H1 (cell line): Measurements from ENCODE around the gene DBP. TPM values are rescaled to one million over a fixed set of nuclear protein-coding genes. Genes with fewer than 3 reads are reported as not detected.

Experiments used
- CTCF ChIA-PET: fragments of 300-600 bp; sonication (Branson Sonifier 250); formaldehyde crosslinking; loops from one replicate; lab custom pipeline; 2021; ENCODE audit not compliant: partially characterized antibody; lab: Charles Lee
- POLR2A ChIA-PET: fragments of 300-600 bp; sonication (Branson Sonifier 250); formaldehyde crosslinking; loops from one replicate; lab custom pipeline; 2021; ENCODE audit warnings: inconsistent platforms; ENCODE audit not compliant: partially characterized antibody; lab: Charles Lee
- DNase-seq, 2 experiments: peaks; one replicate each; pipeline versions ENCODE4 v3.0.0 to v3.0.0-alpha.2; 2010 to 2022; ENCODE audit warnings: low spot score in 2 of 2, low read depth in 1 of 2, mixed read lengths in 1 of 2
- FAIRE-seq: peaks from 2 replicates; lab custom pipeline; 2011; peaks lifted over from hg19 to GRCh38; lab: Jason Lieb, UNC
- H2AFZ ChIP-seq: 2 replicates; pipeline ENCODE4 v1.8.1; 2012; ENCODE audit warnings: low read length, inconsistent platforms
- H2AK5ac ChIP-seq: 2 replicates; pipeline ENCODE4 v1.6.1; 2013; ENCODE audit warnings: low read depth, low read length
- H2BK120ac ChIP-seq: replicated peaks from 2 replicates; pipeline ENCODE3; 2013; ENCODE audit warnings: low read depth, low read length, inconsistent platforms
- H2BK12ac ChIP-seq: 2 replicates; pipeline ENCODE4 v1.6.1; 2013; ENCODE audit warnings: low read depth, low read length
- H2BK15ac ChIP-seq: 2 replicates; pipeline ENCODE4 v1.6.1; 2013; ENCODE audit warnings: low read length
- H2BK20ac ChIP-seq: 2 replicates; pipeline ENCODE4 v1.6.1; 2013; ENCODE audit warnings: low read length
- H2BK5ac ChIP-seq: 2 replicates; pipeline ENCODE4 v1.6.1; 2013; ENCODE audit warnings: low read depth, low read length
- H3K14ac ChIP-seq: 2 replicates; pipeline ENCODE4 v1.6.1; 2013; ENCODE audit warnings: inconsistent platforms; ENCODE audit not compliant: insufficient read length
- H3K18ac ChIP-seq: 2 replicates; pipeline ENCODE4 v1.6.1; 2013; ENCODE audit warnings: low read length; ENCODE audit errors: extremely low read depth
- H3K23ac ChIP-seq: 2 replicates; pipeline ENCODE4 v1.6.1; 2013; ENCODE audit warnings: inconsistent platforms; ENCODE audit not compliant: insufficient read length
- H3K23me2 ChIP-seq: 2 replicates; pipeline ENCODE4 v1.6.1; 2013; ENCODE audit warnings: low read depth, low read length
- H3K27ac ChIP-seq: 2 replicates; pipeline ENCODE4 v1.6.1; 2011; ENCODE audit warnings: low read depth, low read length, inconsistent platforms
- H3K27me3 ChIP-seq, 4 experiments: replicated peaks in 1 of 4; 1 replicate in 1 of 4; 2 replicates in 3 of 4; pipeline versions ENCODE4 v1.6.1 to v1.8.1; 2011 to 2013; ENCODE audit warnings: low read length in 3 of 4, mild to moderate bottlenecking in 3 of 4, inconsistent platforms in 2 of 4, mixed read lengths in 2 of 4, moderate library complexity in 1 of 4; ENCODE audit not compliant: control insufficient read depth in 3 of 4, insufficient read depth in 3 of 4; ENCODE audit errors: extremely low read depth in 1 of 4
- H3K36me3 ChIP-seq, 4 experiments: 2 replicates each; pipeline versions ENCODE4 v1.6.1 to v1.8.1; 2011 to 2013; ENCODE audit warnings: mild to moderate bottlenecking in 4 of 4, low read length in 3 of 4, moderate library complexity in 2 of 4, control low read depth in 1 of 4, inconsistent platforms in 1 of 4; ENCODE audit not compliant: insufficient read depth in 4 of 4, control insufficient read depth in 2 of 4
- H3K4ac ChIP-seq: replicated peaks from 2 replicates; pipeline ENCODE3; 2013; ENCODE audit warnings: low read length, low read depth, mixed read lengths, inconsistent platforms; ENCODE audit not compliant: insufficient read length
- H3K4me1 ChIP-seq, 4 experiments: replicated peaks in 1 of 4; 1 replicate in 1 of 4; 2 replicates in 3 of 4; pipeline versions ENCODE4 v1.6.1 to v1.8.1; 2011 to 2013; ENCODE audit warnings: low read length in 3 of 4, inconsistent platforms in 2 of 4, mixed read lengths in 1 of 4; ENCODE audit not compliant: insufficient read depth in 4 of 4, control insufficient read depth in 3 of 4
- H3K4me2 ChIP-seq, 2 experiments: 2 replicates each; pipeline versions ENCODE4 v1.6.1 to v1.8.1; 2011 to 2013; ENCODE audit warnings: low read depth in 2 of 2, low read length in 2 of 2, control low read depth in 1 of 2, inconsistent platforms in 1 of 2, mild to moderate bottlenecking in 1 of 2; ENCODE audit not compliant: insufficient read depth in 1 of 2
- H3K4me3 ChIP-seq, 4 experiments: fragments of 200-600, 300-600 bp in 1 of 4; sonication (generic), shearing (Covaris generic), sonication (Bioruptor Twin) in 1 of 4; 2 replicates each; pipeline versions ENCODE4 v1.5.1 to v1.8.1; 2011 to 2016; ENCODE audit warnings: low read length in 4 of 4, low read depth in 3 of 4, control low read depth in 2 of 4, inconsistent platforms in 2 of 4, mild to moderate bottlenecking in 2 of 4, mixed read lengths in 1 of 4, moderate library complexity in 1 of 4; ENCODE audit not compliant: insufficient read depth in 2 of 4; ENCODE audit errors: extremely low read depth in 1 of 4
- H3K56ac ChIP-seq: replicated peaks from 2 replicates; pipeline ENCODE3; 2013; ENCODE audit warnings: low read depth, mild to moderate bottlenecking, mixed read lengths, low read length, inconsistent platforms; ENCODE audit not compliant: insufficient read length
- H3K79me1 ChIP-seq: 2 replicates; pipeline ENCODE4 v1.6.1; 2013; ENCODE audit warnings: low read depth, low read length, control low read depth
- H3K79me2 ChIP-seq, 2 experiments: 2 replicates each; pipeline versions ENCODE4 v1.6.1 to v1.8.1; 2012 to 2013; ENCODE audit warnings: low read length in 2 of 2, mild to moderate bottlenecking in 2 of 2, inconsistent platforms in 1 of 2; ENCODE audit not compliant: insufficient read depth in 2 of 2, control insufficient read depth in 1 of 2
- H3K9ac ChIP-seq, 4 experiments: replicated peaks in 1 of 4; 1 replicate in 1 of 4; 2 replicates in 3 of 4; pipeline versions ENCODE4 v1.6.1 to v1.8.1; 2011 to 2013; ENCODE audit warnings: low read depth in 3 of 4, low read length in 3 of 4, control low read depth in 2 of 4, mild to moderate bottlenecking in 2 of 4, moderate library complexity in 2 of 4, inconsistent platforms in 1 of 4; ENCODE audit errors: extremely low read depth in 1 of 4
- H3K9me3 ChIP-seq, 2 experiments: 2 replicates each; pipeline versions ENCODE4 v1.6.1 to v1.8.1; 2012 to 2013; ENCODE audit warnings: mild to moderate bottlenecking in 2 of 2, moderate library complexity in 2 of 2, control low read depth in 1 of 2, inconsistent platforms in 1 of 2, low read depth in 1 of 2, low read length in 1 of 2, mixed read lengths in 1 of 2; ENCODE audit not compliant: insufficient read depth in 2 of 2
- H4K20me1 ChIP-seq, 2 experiments: replicated peaks in 1 of 2; 2 replicates each; pipeline versions ENCODE3 to v1.8.1; 2011 to 2013; ENCODE audit warnings: inconsistent platforms in 2 of 2, low read length in 2 of 2, mild to moderate bottlenecking in 1 of 2; ENCODE audit not compliant: insufficient read depth in 2 of 2, control insufficient read depth in 1 of 2
- H4K5ac ChIP-seq: 2 replicates; pipeline ENCODE4 v1.6.1; 2013; ENCODE audit warnings: low read length, low read depth, mixed read lengths, inconsistent platforms; ENCODE audit not compliant: insufficient read length
- H4K8ac ChIP-seq: 2 replicates; pipeline ENCODE4 v1.8.0; 2013; ENCODE audit warnings: mild to moderate bottlenecking, moderate library complexity, low read length, inconsistent platforms; ENCODE audit not compliant: insufficient read depth; ENCODE audit errors: extremely low read depth
- H4K91ac ChIP-seq: replicated peaks from 2 replicates; pipeline ENCODE3; 2013; ENCODE audit warnings: low read length, mixed read lengths, inconsistent platforms; ENCODE audit not compliant: insufficient read length
- CHD1 ChIP-seq: IDR thresholded peaks from 2 replicates; pipeline ENCODE4 v1.6.1; 2012; ENCODE audit warnings: low read depth, low read length, improper control_type of control experiment
- CTCF ChIP-seq, 3 experiments: IDR thresholded peaks; 1 replicate in 2 of 3; 2 replicates in 1 of 3; pipeline versions ENCODE4 v1.5.1 to v1.6.1; 2011; ENCODE audit warnings: low read length in 3 of 3, mild to moderate bottlenecking in 3 of 3, inconsistent platforms in 2 of 3, low read depth in 1 of 3, moderate library complexity in 1 of 3; ENCODE audit not compliant: insufficient read depth in 1 of 3; ENCODE audit errors: control extremely low read depth in 1 of 3
- GTF2F1 ChIP-seq: IDR thresholded peaks from 2 replicates; pipeline ENCODE4 v1.6.1; 2012; ENCODE audit warnings: low read depth, low read length, improper control_type of control experiment, borderline replicate concordance
- HDAC2 ChIP-seq, 2 experiments: fragments of 300-600 bp in 1 of 2; sonication (generic) in 1 of 2; IDR thresholded peaks; 2 replicates each; pipeline ENCODE4 v1.6.1; 2011 to 2012; ENCODE audit warnings: low read depth in 2 of 2, low read length in 2 of 2, mild to moderate bottlenecking in 2 of 2, moderate library complexity in 2 of 2, borderline replicate concordance in 1 of 2, inconsistent platforms in 1 of 2
- JUND ChIP-seq: IDR thresholded peaks from 2 replicates; pipeline ENCODE4 v1.6.1; 2011; ENCODE audit warnings: mild to moderate bottlenecking, improper control_type of control experiment, low read length
- MAFK ChIP-seq: IDR thresholded peaks from 2 replicates; pipeline ENCODE4 v1.6.1; 2012; ENCODE audit warnings: low read depth, mild to moderate bottlenecking, improper control_type of control experiment, low read length
- RAD21 ChIP-seq, 2 experiments: IDR thresholded peaks in 1 of 2; conservative IDR thresholded peaks in 1 of 2; 2 replicates each; pipeline ENCODE4 v1.6.1; 2011; ENCODE audit warnings: low read depth in 2 of 2, low read length in 2 of 2, improper control_type of control experiment in 1 of 2, inconsistent platforms in 1 of 2, mild to moderate bottlenecking in 1 of 2, moderate library complexity in 1 of 2
- TCF12 ChIP-seq: IDR thresholded peaks from 2 replicates; pipeline ENCODE4 v1.6.1; 2011; ENCODE audit warnings: low read depth, mild to moderate bottlenecking, low read length
- YY1 ChIP-seq: IDR thresholded peaks from 2 replicates; pipeline ENCODE4 v1.6.1; 2011; ENCODE audit warnings: low read depth, mild to moderate bottlenecking, low read length
- WGBS, 2 experiments: shearing (Covaris generic) in 1 of 2; methylation state at CpG; one replicate each; pipeline versions ENCODE4 v1.1.6 to v1.1.7; 2013 to 2015; ENCODE audit warnings: low lambda C conversion rate in 2 of 2, mixed read lengths in 2 of 2, inconsistent platforms in 1 of 2, low coverage in 1 of 2, missing lambda C conversion rate in 1 of 2; ENCODE audit not compliant: insufficient replicate concordance in 2 of 2, insufficient coverage in 1 of 2, insufficient read length in 1 of 2; ENCODE audit errors: extremely low coverage in 1 of 2, missing lambda C conversion rate in 1 of 2; 5-methylcytosine and 5-hydroxymethylcytosine counted together
- polyA plus RNA-seq, 7 experiments: library from polyadenylated mRNA; depleted of rRNA in 3 of 7; stranded (reverse) in 5 of 7; unstranded in 2 of 7; fragments of >200 nt in 5 of 7; fragments of 200-250 nt in 2 of 7; gene quantifications; 1 replicate in 5 of 7; 2 replicates in 1 of 7; 4 replicates in 1 of 7; pipeline versions ENCODE4 v1.2.1 to v1.2.3, GENCODE V29; 2011 to 2013; ENCODE audit warnings: missing spikeins in 2 of 7, mixed read lengths in 2 of 7
- total RNA-seq: library from RNA; stranded (reverse); fragmentation: NEBNext Ultra II Directional; extraction: Animal tissue kit (Norgen Biotek cat#: 25700); gene quantifications from 2 replicates; pipeline ENCODE4 v1.2.1, GENCODE V29; 2021

DBP gene
- total and polyA plus RNA-seq, 2 of the 8 experiments (the other 6 are each of a cell fraction or from before 2014, with no cell fraction given), result 7.5 to 8.3 TPM

GRCh38 chr19:48608798-48609263 is 28.3 kb downstream of the DBP start:
- H3K27ac ChIP-seq, result no peak overlapping the region
- H3K4me1 ChIP-seq, result peaks cover 0 to 6% (median 2%) of the 10 kb centered on the region in 4 experiments; a peak in 4 of 7 replicates
- H2AK5ac ChIP-seq, result no peak overlapping the region
- H3K56ac ChIP-seq, result no peak overlapping the region
- H3K9ac ChIP-seq, result no peak overlapping the region
- no peak overlapping the region for H4K91ac ChIP-seq
- H3K23ac ChIP-seq, result no peak overlapping the region
- DNase-seq (peak in 1 of 2 experiments; percentile 76), FAIRE-seq (peak; percentile 65)
- no peaks in the 10 kb centered on the region for H3K27me3 ChIP-seq
- H3K79me2 ChIP-seq, result no peaks in the 10 kb centered on the region
- CTCF ChIA-PET, result interaction anchor here (0.6 to 7.0 kb wide), 19 partner anchors 9 to 294 kb away, joined by 3 to 143 read pairs (median 4); partner anchors contain the start of genes KDELR1, RPL18 and SPHK2
- 35% methylated on average over 8 of the region's 9 CpGs; no CpG with 5 or more reads in 1 of the 2 experiments for WGBS, 2 experiments
- peaks cover 0 to 7% of the 10 kb centered on the region in 2 experiments for H4K20me1 ChIP-seq
- H3K9me3 ChIP-seq, result no peaks in the 10 kb centered on the region
- no peak overlapping the region for H2BK5ac ChIP-seq
- H2AFZ ChIP-seq, result peak overlapping the region; percentile 95; the same call in 1 of the 2 replicates
- no peak overlapping the region for H2BK20ac ChIP-seq
- H3K4ac ChIP-seq, result no peak overlapping the region
- peak overlapping the region; percentile 90; the same call in 1 of the 2 replicates for H2BK15ac ChIP-seq
- POLR2A ChIA-PET, result interaction anchor here (0.6 to 30.9 kb wide), 15 partner anchors 4 to 128 kb away, joined by 3 to 788 read pairs (median 4); partner anchors contain the start of genes DBP, FAM83E, RPL18 and SPACA4
- H3K23me2 ChIP-seq, result no peaks in the 10 kb centered on the region
- H3K36me3 ChIP-seq, result no peaks in the 10 kb centered on the region; a peak in 1 of 8 replicates
- H3K79me1 ChIP-seq, result no peaks in the 10 kb centered on the region
- H3K4me3 ChIP-seq, result no peak overlapping the region
- H2BK12ac ChIP-seq, result no peak overlapping the region
- H4K5ac ChIP-seq, result no peak overlapping the region
- H2BK120ac ChIP-seq, result no peak overlapping the region
- H3K18ac ChIP-seq, result no peak overlapping the region; the same call in 1 of the 2 replicates
- H4K8ac ChIP-seq, result no peak overlapping the region
- H3K4me2 ChIP-seq, result 0 out of 4 replicates have a peak overlapping the region, but pooled peaks of 1 of the 2 experiments have one; percentile 22
- H3K14ac ChIP-seq, result no peak overlapping the region
- TF ChIP-seq CHD1, result no peak
- TF ChIP-seq MAFK, result no peak
- peak; percentile 77 to 87 for TF ChIP-seq RAD21 (IDR thresholded peaks at IDR 0.05 in 1 of 2, conservative IDR thresholded peaks at IDR 0.05 in 1 of 2; ENCODE audit: low read depth in 2 of 2, low read length in 2 of 2)
- TF ChIP-seq GTF2F1, result no peak
- no peak for TF ChIP-seq JUND
- TF ChIP-seq HDAC2 (IDR thresholded peaks at IDR 0.05; ENCODE audit: borderline replicate concordance in 1 of 2, low read depth in 2 of 2, low read length in 2 of 2), result no peak
- TF ChIP-seq CTCF (IDR thresholded peaks at IDR 0.05; ENCODE audit: control extremely low read depth in 1 of 3, insufficient read depth in 1 of 3, low read depth in 1 of 3, low read length in 3 of 3), result peak; percentile 78 to 87 (median 81)
- 0 out of 2 replicates have a peak, but pooled peaks have one; percentile 23 for TF ChIP-seq YY1
- TF ChIP-seq TCF12, result no peak
